Measurements from ENCODE around the gene RABGAP1L. TPM values are rescaled to one million over a fixed set of nuclear protein-coding genes. Genes with fewer than 3 reads are reported as not detected.

RABGAP1L gene
- total RNA-seq, 1 donor from 2014 or later, result 44.1 TPM

GRCh38 chr1:174654560-174654959 is 495.2 kb downstream of the RABGAP1L start:
- TF ChIP-seq CTCF (IDR thresholded peaks at IDR 0.05; ENCODE audit: partially characterized antibody, unreplicated experiment), result no peak
- Mint-ChIP-seq H3K9me3 (ENCODE audit: unreplicated experiment) (no peaks in the 10 kb centered on the region), H3K36me3 (ENCODE audit: unreplicated experiment) (no peaks in the 10 kb centered on the region), H3K4me1 (ENCODE audit: low read depth, unreplicated experiment) (no peaks in the 10 kb centered on the region), H3K27ac (ENCODE audit: unreplicated experiment) (no peak overlapping the region), H3K27me3 (ENCODE audit: unreplicated experiment) (no peaks in the 10 kb centered on the region), H3K4me3 (ENCODE audit: unreplicated experiment) (no peak overlapping the region)
- no peak for DNase-seq

GRCh38 chr1:174656409-174657059 is 497.2 kb downstream of the RABGAP1L start:
- Mint-ChIP-seq H3K4me1 (ENCODE audit: low read depth, unreplicated experiment) (no peaks in the 10 kb centered on the region), H3K27ac (ENCODE audit: unreplicated experiment) (no peak overlapping the region), H3K9me3 (ENCODE audit: unreplicated experiment) (no peaks in the 10 kb centered on the region), H3K27me3 (ENCODE audit: unreplicated experiment) (no peaks in the 10 kb centered on the region), H3K4me3 (ENCODE audit: unreplicated experiment) (no peak overlapping the region), H3K36me3 (ENCODE audit: unreplicated experiment) (no peaks in the 10 kb centered on the region)
- no peak for TF ChIP-seq CTCF (IDR thresholded peaks at IDR 0.05; ENCODE audit: partially characterized antibody, unreplicated experiment)
- no peak for DNase-seq

GRCh38 chr1:174657411-174657810 is 498.1 kb downstream of the RABGAP1L start:
- no peaks in the 10 kb centered on the region for H3K27me3 Mint-ChIP-seq (ENCODE audit: unreplicated experiment)
- H3K36me3 Mint-ChIP-seq (ENCODE audit: unreplicated experiment), result no peaks in the 10 kb centered on the region
- no peak for TF ChIP-seq CTCF (IDR thresholded peaks at IDR 0.05; ENCODE audit: partially characterized antibody, unreplicated experiment)
- H3K9me3 Mint-ChIP-seq (ENCODE audit: unreplicated experiment), result no peaks in the 10 kb centered on the region
- H3K4me1 Mint-ChIP-seq (ENCODE audit: low read depth, unreplicated experiment), result no peaks in the 10 kb centered on the region
- H3K4me3 Mint-ChIP-seq (ENCODE audit: unreplicated experiment), result no peak overlapping the region
- no peak overlapping the region for H3K27ac Mint-ChIP-seq (ENCODE audit: unreplicated experiment)
- DNase-seq, result no peak

- Mint-ChIP-seq H3K4me1 (ENCODE audit: low read depth, unreplicated experiment) (no peaks in the 10 kb centered on the region), H3K36me3 (ENCODE audit: unreplicated experiment) (no peaks in the 10 kb centered on the region), H3K4me3 (ENCODE audit: unreplicated experiment) (no peak overlapping the region)
Measured at GRCh38 chr1:174657893-174658292, 498.6 kb downstream of the RABGAP1L start.

More at GRCh38 chr1:174657893-174658292, 498.6 kb downstream of the RABGAP1L start:
- Mint-ChIP-seq H3K27ac (ENCODE audit: unreplicated experiment) (no peak overlapping the region), H3K27me3 (ENCODE audit: unreplicated experiment) (no peaks in the 10 kb centered on the region), H3K9me3 (ENCODE audit: unreplicated experiment) (no peaks in the 10 kb centered on the region)
- no peak for DNase-seq
- no peak for TF ChIP-seq CTCF (IDR thresholded peaks at IDR 0.05; ENCODE audit: partially characterized antibody, unreplicated experiment)

Data from glutamatergic neuron (in vitro differentiated cells).